Suppressor macrophage (primary cell): ENCODE results near the gene ARRDC3.
"Not testable (repeated sequence)": the region's sequence is repeated elsewhere in the genome, so short reads cannot be mapped to it uniquely, and the experiment has no call there.

ENCODE experiments used
- DNase-seq, 4 experiments: peaks; one replicate each; pipeline ENCODE4 v3.0.0-alpha.2; 2020 to 2022

The ARRDC3 gene

GRCh38 chr5:91359962-91360609, 23.0 kb downstream of the ARRDC3 start:
- DNase-seq: peak in 1 of 4 experiments; percentile 34

- DNase-seq: no peak
These were observed 25.3 kb downstream of the ARRDC3 start for GRCh38 chr5:91357806-91358205.

- no peak for DNase-seq
These were observed 26.0 kb downstream of the ARRDC3 start for GRCh38 chr5:91357012-91357634.

- peak; percentile 61 to 87 (median 80) for DNase-seq
These were observed 28.2 kb downstream of the ARRDC3 start for GRCh38 chr5:91354867-91355266.

- no peak for DNase-seq
These were observed 30.1 kb downstream of the ARRDC3 start for GRCh38 chr5:91352831-91353695.

GRCh38 chr5:91345461-91345860, 37.7 kb downstream of the ARRDC3 start:
- DNase-seq: no peak

GRCh38 chr5:91344661-91345200, 38.4 kb downstream of the ARRDC3 start:
- DNase-seq: not testable (repeated sequence)

- DNase-seq: no peak
These were observed 39.2 kb downstream of the ARRDC3 start for GRCh38 chr5:91343916-91344315.

- DNase-seq: not testable (repeated sequence)
These were observed 40.2 kb downstream of the ARRDC3 start for GRCh38 chr5:91342931-91343330.

GRCh38 chr5:91341154-91341553, 42.0 kb downstream of the ARRDC3 start:
- peak in 1 of 4 experiments; percentile 6 for DNase-seq

GRCh38 chr5:91340532-91340931, 42.6 kb downstream of the ARRDC3 start:
- no peak for DNase-seq

GRCh38 chr5:91339063-91339705, 43.9 kb downstream of the ARRDC3 start:
- DNase-seq: no peak

GRCh38 chr5:91332267-91333045, 50.7 kb downstream of the ARRDC3 start:
- no peak for DNase-seq

GRCh38 chr5:91331705-91332104, 51.4 kb downstream of the ARRDC3 start:
- no peak for DNase-seq

GRCh38 chr5:91329283-91329682, 53.8 kb downstream of the ARRDC3 start:
- no peak for DNase-seq

GRCh38 chr5:91328743-91329142, 54.4 kb downstream of the ARRDC3 start:
- DNase-seq: no peak

GRCh38 chr5:91322981-91323380, 60.1 kb downstream of the ARRDC3 start:
- DNase-seq: not testable (repeated sequence)

GRCh38 chr5:91319667-91320066, 63.5 kb downstream of the ARRDC3 start:
- DNase-seq: no peak

GRCh38 chr5:91318724-91319123, 64.4 kb downstream of the ARRDC3 start:
- DNase-seq: no peak
